Nephron progenitor cell (in vitro differentiated cells): ENCODE results near the gene CRYBG2.

Experiments
- DNase-seq: peaks from one replicate; pipeline ENCODE4 v3.0.0; 2021
- H3K27ac Mint-ChIP-seq: 2 replicates; pipeline ENCODE4 v1.8.0; 2021; ENCODE audit warnings: mild to moderate bottlenecking, moderate library complexity, mixed read lengths
- H3K27me3 Mint-ChIP-seq: 2 replicates; pipeline ENCODE4 v1.8.0; 2021; ENCODE audit warnings: mild to moderate bottlenecking, low read depth, mixed read lengths; ENCODE audit not compliant: poor library complexity
- H3K36me3 Mint-ChIP-seq: 2 replicates; pipeline ENCODE4 v1.8.0; 2021; ENCODE audit warnings: low read depth, mixed read lengths
- H3K4me1 Mint-ChIP-seq: 2 replicates; pipeline ENCODE4 v1.8.0; 2021; ENCODE audit warnings: mixed read lengths
- H3K4me3 Mint-ChIP-seq: 2 replicates; pipeline ENCODE4 v1.8.0; 2021; ENCODE audit warnings: mild to moderate bottlenecking, moderate library complexity, mixed read lengths
- H3K9me3 Mint-ChIP-seq: 2 replicates; pipeline ENCODE4 v1.8.0; 2021; ENCODE audit warnings: mild to moderate bottlenecking, moderate library complexity, mixed read lengths
- CTCF ChIP-seq: fragments of 200-600 bp; sonication (generic); IDR thresholded peaks from 2 replicates; pipeline ENCODE4 v1.5.0; 2021; ENCODE audit warnings: antibody characterized with exemption

Gene CRYBG2

GRCh38 chr1:26372039-26372438, 18.1 kb upstream of the CRYBG2 start:
- no peak for TF ChIP-seq CTCF
- Mint-ChIP-seq H3K9me3 (peaks cover 5% of the 10 kb centered on the region), H3K27me3 (peaks cover 14% of the 10 kb centered on the region), H3K36me3 (peaks cover 5% of the 10 kb centered on the region), H3K4me3 (no peak overlapping the region), H3K4me1 (peaks cover 8% of the 10 kb centered on the region), H3K27ac (no peak overlapping the region)
- DNase-seq: no peak

GRCh38 chr1:26370591-26371382, 16.9 kb upstream of the CRYBG2 start:
- Mint-ChIP-seq H3K9me3 (peaks cover 5% of the 10 kb centered on the region), H3K4me3 (no peak overlapping the region), H3K4me1 (peaks cover 8% of the 10 kb centered on the region), H3K36me3 (peaks cover 5% of the 10 kb centered on the region), H3K27ac (peak overlapping the region; percentile 90), H3K27me3 (peaks cover 14% of the 10 kb centered on the region)
- no peak for DNase-seq
- TF ChIP-seq CTCF: no peak

- H3K4me1 Mint-ChIP-seq: peaks cover 4% of the 10 kb centered on the region
- TF ChIP-seq CTCF: no peak
- H3K4me3 Mint-ChIP-seq: no peak overlapping the region
- no peak for DNase-seq
- peaks cover 5% of the 10 kb centered on the region for H3K9me3 Mint-ChIP-seq
- no peak overlapping the region for H3K27ac Mint-ChIP-seq
- peaks cover 5% of the 10 kb centered on the region for H3K36me3 Mint-ChIP-seq
- peaks cover 33% of the 10 kb centered on the region for H3K27me3 Mint-ChIP-seq
These were observed 14.6 kb upstream of the CRYBG2 start for GRCh38 chr1:26368486-26368885.

GRCh38 chr1:26368006-26368405, 14.1 kb upstream of the CRYBG2 start:
- peaks cover 5% of the 10 kb centered on the region for H3K9me3 Mint-ChIP-seq
- H3K4me1 Mint-ChIP-seq: peaks cover 4% of the 10 kb centered on the region
- peaks cover 36% of the 10 kb centered on the region for H3K27me3 Mint-ChIP-seq
- no peak overlapping the region for H3K27ac Mint-ChIP-seq
- TF ChIP-seq CTCF: no peak
- H3K4me3 Mint-ChIP-seq: no peak overlapping the region
- H3K36me3 Mint-ChIP-seq: peaks cover 5% of the 10 kb centered on the region
- no peak for DNase-seq

GRCh38 chr1:26367441-26367840, 13.5 kb upstream of the CRYBG2 start:
- Mint-ChIP-seq H3K27ac (no peak overlapping the region), H3K27me3 (peaks cover 34% of the 10 kb centered on the region), H3K4me3 (no peak overlapping the region), H3K36me3 (peaks cover 5% of the 10 kb centered on the region), H3K9me3 (peaks cover 5% of the 10 kb centered on the region), H3K4me1 (peaks cover 4% of the 10 kb centered on the region)
- TF ChIP-seq CTCF: no peak
- no peak for DNase-seq

- H3K27me3 Mint-ChIP-seq: peaks cover 58% of the 10 kb centered on the region
These were observed 11.0 kb upstream of the CRYBG2 start for GRCh38 chr1:26364956-26365355.

More at GRCh38 chr1:26364956-26365355, 11.0 kb upstream of the CRYBG2 start:
- H3K4me3 Mint-ChIP-seq: no peak overlapping the region
- H3K36me3 Mint-ChIP-seq: no peaks in the 10 kb centered on the region
- peaks cover 13% of the 10 kb centered on the region for H3K4me1 Mint-ChIP-seq
- no peaks in the 10 kb centered on the region for H3K9me3 Mint-ChIP-seq
- TF ChIP-seq CTCF: no peak
- no peak for DNase-seq
- H3K27ac Mint-ChIP-seq: no peak overlapping the region
